Ishikawa (cell line): ENCODE measurements around the gene RGS2.

Experiments used
- CEBPB ChIP-seq: IDR thresholded peaks from 2 replicates; pipeline ENCODE4 v1.6.1; 2012
- CREB1 ChIP-seq: IDR thresholded peaks from 2 replicates; pipeline ENCODE4 v1.6.1; 2012; ENCODE audit warnings: low read depth
- EGR1 ChIP-seq: IDR thresholded peaks from 2 replicates; pipeline ENCODE4 v1.6.1; 2012
- EP300 ChIP-seq: IDR thresholded peaks from 2 replicates; pipeline ENCODE4 v1.6.1; 2012; ENCODE audit warnings: borderline replicate concordance
- FOXM1 ChIP-seq: IDR thresholded peaks from 2 replicates; pipeline ENCODE4 v1.6.1; 2012; ENCODE audit warnings: low read depth, borderline replicate concordance
- MAX ChIP-seq: IDR thresholded peaks from 2 replicates; pipeline ENCODE4 v1.6.1; 2012
- NFIC ChIP-seq: IDR thresholded peaks from 2 replicates; pipeline ENCODE4 v1.6.1; 2012
- RAD21 ChIP-seq: IDR thresholded peaks from 2 replicates; pipeline ENCODE4 v1.6.1; 2012; ENCODE audit warnings: low read depth
- REST ChIP-seq: IDR thresholded peaks from 2 replicates; pipeline ENCODE4 v1.6.1; 2012; ENCODE audit warnings: low read depth, mild to moderate bottlenecking
- TAF1 ChIP-seq: IDR thresholded peaks from 2 replicates; pipeline ENCODE4 v1.6.1; 2012; ENCODE audit warnings: low read depth, mild to moderate bottlenecking
- TCF12 ChIP-seq: IDR thresholded peaks from 2 replicates; pipeline ENCODE4 v1.6.1; 2012; ENCODE audit warnings: low read depth
- TEAD4 ChIP-seq: IDR thresholded peaks from 2 replicates; pipeline ENCODE4 v1.6.1; 2012
- USF1 ChIP-seq: IDR thresholded peaks from 2 replicates; pipeline ENCODE4 v1.6.1; 2012
- YY1 ChIP-seq: IDR thresholded peaks from 2 replicates; pipeline ENCODE4 v1.6.1; 2012; ENCODE audit warnings: low read depth
- ZBTB7A ChIP-seq: IDR thresholded peaks from 2 replicates; pipeline ENCODE4 v1.6.1; 2012; ENCODE audit warnings: low read depth

Gene RGS2

GRCh38 chr1:192811594-192812239 is 2.9 kb downstream of the RGS2 start:
- TF ChIP-seq TAF1 (no peak), NFIC (no peak), FOXM1 (no peak), YY1 (no peak), MAX (no peak), CEBPB (no peak), TEAD4 (no peak), TCF12 (no peak), EP300 (no peak), CREB1 (no peak), RAD21 (no peak), USF1 (no peak), ZBTB7A (no peak), REST (no peak), EGR1 (no peak)

GRCh38 chr1:192812420-192813209 is 3.8 kb downstream of the RGS2 start:
- no peak for TF ChIP-seq EGR1
- TF ChIP-seq REST, result no peak
- TF ChIP-seq YY1, result no peak
- no peak for TF ChIP-seq TEAD4
- no peak for TF ChIP-seq TAF1
- TF ChIP-seq EP300, result no peak
- TF ChIP-seq RAD21, result no peak
- no peak for TF ChIP-seq ZBTB7A
- TF ChIP-seq TCF12, result no peak
- TF ChIP-seq NFIC, result no peak
- TF ChIP-seq USF1, result no peak
- TF ChIP-seq MAX, result no peak
- TF ChIP-seq CREB1, result no peak
- no peak for TF ChIP-seq CEBPB
- TF ChIP-seq FOXM1, result no peak

- no peak for TF ChIP-seq EP300
These were observed 6.0 kb downstream of the RGS2 start for GRCh38 chr1:192814805-192815204.

GRCh38 chr1:192817246-192817645 is 8.4 kb downstream of the RGS2 start:
- TF ChIP-seq CEBPB (no peak), TAF1 (no peak), TCF12 (no peak), USF1 (no peak), EP300 (no peak), RAD21 (no peak), CREB1 (no peak), EGR1 (no peak), TEAD4 (no peak), YY1 (no peak), ZBTB7A (no peak), REST (no peak), NFIC (no peak), MAX (no peak), FOXM1 (no peak)
